Measurements from ENCODE around the gene PEAK3.

The PEAK3 gene

GRCh38 chr19:2311093-2311492 is 29.1 kb upstream of the PEAK3 start:
- Histone ChIP-seq H3K4me3 (ENCODE audit: low read depth, low read length) (no peak overlapping the region), H3K27me3 (ENCODE audit: insufficient read depth, low read depth, severe bottlenecking) (no peaks in the 10 kb centered on the region), H3K36me3 (no peaks in the 10 kb centered on the region), H3K9me3 (ENCODE audit: severe bottlenecking) (peaks cover 9% of the 10 kb centered on the region), H3K27ac (no peak overlapping the region)
- DNase-seq, result no peak
- TF ChIP-seq CTCF (IDR thresholded peaks at IDR 0.05; ENCODE audit: low read depth, low read length), result no peak

GRCh38 chr19:2309734-2310362 is 27.9 kb upstream of the PEAK3 start:
- DNase-seq, result no peak
- Histone ChIP-seq H3K27me3 (ENCODE audit: insufficient read depth, low read depth, severe bottlenecking) (no peaks in the 10 kb centered on the region), H3K9me3 (ENCODE audit: severe bottlenecking) (peaks cover 9% of the 10 kb centered on the region), H3K4me3 (ENCODE audit: low read depth, low read length) (no peak overlapping the region), H3K36me3 (no peaks in the 10 kb centered on the region), H3K27ac (no peak overlapping the region)
- no peak for TF ChIP-seq CTCF (IDR thresholded peaks at IDR 0.05; ENCODE audit: low read depth, low read length)

GRCh38 chr19:2308114-2308556 is 26.2 kb upstream of the PEAK3 start, which contains the start of gene LINGO3:
LINGO3 (minus strand) TSS chr19:2308154; CDS start chr19:2291776, 16,378 bp downstream.
- Histone ChIP-seq H3K36me3 (no peaks in the 10 kb centered on the region), H3K27me3 (ENCODE audit: insufficient read depth, low read depth, severe bottlenecking) (no peaks in the 10 kb centered on the region), H3K9me3 (ENCODE audit: severe bottlenecking) (peaks cover 7% of the 10 kb centered on the region), H3K4me3 (ENCODE audit: low read depth, low read length) (no peak within 1 kb of the TSS), H3K27ac (no peak within 1 kb of the TSS)
- DNase-seq, result no peak
- no peak for TF ChIP-seq CTCF (IDR thresholded peaks at IDR 0.05; ENCODE audit: low read depth, low read length)

GRCh38 chr19:2307518-2308012 is 25.6 kb upstream of the PEAK3 start:
- H3K36me3 ChIP-seq, result no peaks in the 10 kb centered on the region
- H3K9me3 ChIP-seq (ENCODE audit: severe bottlenecking), result peaks cover 7% of the 10 kb centered on the region
- H3K27ac ChIP-seq, result no peak overlapping the region
- no peak for TF ChIP-seq CTCF (IDR thresholded peaks at IDR 0.05; ENCODE audit: low read depth, low read length)
- H3K27me3 ChIP-seq (ENCODE audit: insufficient read depth, low read depth, severe bottlenecking), result no peaks in the 10 kb centered on the region
- no peak overlapping the region for H3K4me3 ChIP-seq (ENCODE audit: low read depth, low read length)
- DNase-seq, result no peak

GRCh38 chr19:2306971-2307370 is 25.0 kb upstream of the PEAK3 start:
- H3K36me3 ChIP-seq, result no peaks in the 10 kb centered on the region
- no peaks in the 10 kb centered on the region for H3K27me3 ChIP-seq (ENCODE audit: insufficient read depth, low read depth, severe bottlenecking)
- H3K27ac ChIP-seq, result no peak overlapping the region
- no peak for TF ChIP-seq CTCF (IDR thresholded peaks at IDR 0.05; ENCODE audit: low read depth, low read length)
- no peak overlapping the region for H3K4me3 ChIP-seq (ENCODE audit: low read depth, low read length)
- DNase-seq, result no peak
- H3K9me3 ChIP-seq (ENCODE audit: severe bottlenecking), result peaks cover 7% of the 10 kb centered on the region

All from WERI-Rb-1 (cell line).